PC-3 (cell line): ENCODE measurements around the gene CHD1. TPM values are rescaled to one million over a fixed set of nuclear protein-coding genes. Genes with fewer than 3 reads are reported as not detected.

Source experiments
- ATAC-seq: fragments of 200-7000 bp; cut with Tn5 transposase; 2 replicates; pipeline ENCODE4 v1.9.1; 2020; ENCODE audit warnings: mild to moderate bottlenecking, moderate library complexity
- BruUV-seq: library from RNA; stranded (reverse); fragments of 400-500 nt; replicated peaks from 2 replicates; lab custom pipeline; 2021; lab: Mats Ljungman, UMichigan
- CTCF ChIA-PET: fragments of 300-600 bp; sonication (Branson Sonifier 250); formaldehyde crosslinking; loops from one replicate; lab custom pipeline; 2022; ENCODE audit warnings: antibody characterized with exemption; lab: Charles Lee
- POLR2A ChIA-PET: fragments of 300-600 bp; sonication (Branson Sonifier 250); formaldehyde crosslinking; loops from one replicate; lab custom pipeline; 2022; ENCODE audit warnings: antibody characterized with exemption; ENCODE audit not compliant: unreplicated experiment; lab: Charles Lee
- DNase-seq: peaks from one replicate; pipeline ENCODE4 v3.0.0-alpha.2; 2015
- H2AFZ ChIP-seq: fragments of 300-600 bp; sonication (generic); 2 replicates; pipeline ENCODE4 v1.6.0; 2016; ENCODE audit warnings: antibody characterized with exemption, low read length
- H3F3A ChIP-seq: fragments of 300-600 bp; sonication (generic); one replicate; pipeline ENCODE4 v1.6.0; 2017; ENCODE audit warnings: antibody characterized with exemption, low read length, control low read depth, mild to moderate bottlenecking; ENCODE audit not compliant: unreplicated experiment
- H3K27ac ChIP-seq: fragments of 300-600 bp; sonication (generic); 2 replicates; pipeline ENCODE4 v1.5.1; 2016; ENCODE audit warnings: mild to moderate bottlenecking, low read length
- H3K27me3 ChIP-seq: fragments of 300-600 bp; sonication (generic); 2 replicates; pipeline ENCODE4 v1.6.1; 2016; ENCODE audit warnings: low read length, mixed read lengths
- H3K36me3 ChIP-seq: fragments of 300-600 bp; sonication (generic); 2 replicates; pipeline ENCODE4 v1.6.1; 2016; ENCODE audit warnings: low read depth, mixed run types, low read length, mixed read lengths
- H3K4me1 ChIP-seq: fragments of 300-600 bp; sonication (generic); 2 replicates; pipeline ENCODE4 v1.5.1; 2016; ENCODE audit warnings: low read length; ENCODE audit not compliant: insufficient read depth
- H3K4me2 ChIP-seq: fragments of 300-600 bp; sonication (generic); 2 replicates; pipeline ENCODE4 v1.6.0; 2016; ENCODE audit warnings: low read length
- H3K4me3 ChIP-seq: fragments of 300-600 bp; sonication (generic); 2 replicates; pipeline ENCODE4 v1.5.1; 2016; ENCODE audit warnings: mild to moderate bottlenecking, low read length, mixed read lengths
- H3K79me2 ChIP-seq: fragments of 300-600 bp; sonication (generic); 2 replicates; pipeline ENCODE4 v1.6.1; 2017; ENCODE audit warnings: low read length, mixed read lengths
- H3K9ac ChIP-seq: fragments of 300-600 bp; sonication (generic); 2 replicates; pipeline ENCODE4 v1.6.0; 2016; ENCODE audit warnings: mild to moderate bottlenecking, low read length
- H3K9me2 ChIP-seq: fragments of 300-600 bp; sonication (generic); replicated peaks from 2 replicates; pipeline ENCODE4 v1.6.1; 2016; ENCODE audit warnings: mixed run types, low read length, mixed read lengths
- H3K9me3 ChIP-seq: fragments of 300-600 bp; sonication (generic); 2 replicates; pipeline ENCODE4 v1.6.1; 2016; ENCODE audit warnings: low read length, mixed read lengths
- H4K20me1 ChIP-seq: fragments of 300-600 bp; sonication (generic); 2 replicates; pipeline ENCODE4 v1.6.1; 2016; ENCODE audit warnings: low read length, mixed read lengths
- EZH2 ChIP-seq: fragments of 300-600 bp; sonication (generic); IDR thresholded peaks from one replicate; pipeline ENCODE4 v1.6.1; 2017; ENCODE audit warnings: antibody characterized with exemption, mild to moderate bottlenecking, low read length; ENCODE audit not compliant: unreplicated experiment
- EZH2phosphoT487 ChIP-seq: fragments of 300-600 bp; sonication (generic); IDR thresholded peaks from 2 replicates; pipeline ENCODE4 v1.6.1; 2018; ENCODE audit warnings: mild to moderate bottlenecking, antibody characterized with exemption, low read length, borderline replicate concordance
- intact Hi-C: fragments of 100-400 bp; cut with micrococcal nuclease; formaldehyde crosslinking; loops from 2 replicates; pipeline ENCODE4 v1.9.0; 2023
- total RNA-seq: library from RNA; depleted of rRNA; stranded (reverse); fragments of >200 nt; gene quantifications from 2 replicates; pipeline ENCODE4 v1.2.3, GENCODE V29; 2014
- TF ChIP-seq, protein P1 (sequence below): fragments of 300-600 bp; sonication (generic); conservative IDR thresholded peaks from 2 replicates; pipeline ENCODE4 v1.5.1; 2017; ENCODE audit warnings: antibody characterized with exemption, low read depth, mild to moderate bottlenecking, low read length

Gene CHD1
- total RNA-seq, 1 experiment from 2014 or later = 45.9 TPM

DNA sequence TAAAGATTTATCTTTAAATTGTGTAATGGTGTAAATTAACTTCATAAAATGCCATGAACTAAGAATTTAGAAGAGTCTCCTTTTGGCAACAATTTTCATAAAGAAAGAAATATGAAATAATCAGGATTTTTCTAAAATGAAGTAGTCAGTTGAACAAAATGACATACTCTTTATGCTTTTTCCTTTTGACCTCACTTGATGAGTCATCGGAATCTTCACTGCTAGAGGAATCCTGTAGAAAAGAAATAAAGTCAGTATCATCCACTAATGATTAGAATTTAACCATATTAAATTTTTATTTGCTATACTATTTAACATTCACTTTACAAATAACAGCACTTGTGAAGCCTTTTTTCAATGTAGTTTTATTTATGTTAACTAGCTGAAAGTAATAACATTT is 26.1 kb downstream of the CHD1 start:
- Histone ChIP-seq H3K9ac (no peak overlapping the region), H3K4me2 (0 out of 2 replicates have a peak overlapping the region, but pooled peaks have one; percentile 9), H2AFZ (no peak overlapping the region), H3K36me3 (peaks cover 59% of the 10 kb centered on the region), H3K9me3 (no peaks in the 10 kb centered on the region), H3K4me1 (peaks cover 47% of the 10 kb centered on the region), H3K79me2 (peaks cover 52% of the 10 kb centered on the region), H3K27ac (no peak overlapping the region), H3K4me3 (no peak overlapping the region), H3K9me2 (no peaks in the 10 kb centered on the region), H3K27me3 (no peaks in the 10 kb centered on the region), H3F3A (peaks cover 13% of the 10 kb centered on the region), H4K20me1 (peaks cover 20% of the 10 kb centered on the region)
- ChIA-PET POLR2A (no interaction called here), CTCF (no interaction called here)
- ATAC-seq (no peak), DNase-seq (peak; percentile 51)
- BruUV-seq = no TSS peak
- TF ChIP-seq EZH2phosphoT487 (no peak), EZH2 (no peak)
- TF ChIP-seq, protein P1, sequence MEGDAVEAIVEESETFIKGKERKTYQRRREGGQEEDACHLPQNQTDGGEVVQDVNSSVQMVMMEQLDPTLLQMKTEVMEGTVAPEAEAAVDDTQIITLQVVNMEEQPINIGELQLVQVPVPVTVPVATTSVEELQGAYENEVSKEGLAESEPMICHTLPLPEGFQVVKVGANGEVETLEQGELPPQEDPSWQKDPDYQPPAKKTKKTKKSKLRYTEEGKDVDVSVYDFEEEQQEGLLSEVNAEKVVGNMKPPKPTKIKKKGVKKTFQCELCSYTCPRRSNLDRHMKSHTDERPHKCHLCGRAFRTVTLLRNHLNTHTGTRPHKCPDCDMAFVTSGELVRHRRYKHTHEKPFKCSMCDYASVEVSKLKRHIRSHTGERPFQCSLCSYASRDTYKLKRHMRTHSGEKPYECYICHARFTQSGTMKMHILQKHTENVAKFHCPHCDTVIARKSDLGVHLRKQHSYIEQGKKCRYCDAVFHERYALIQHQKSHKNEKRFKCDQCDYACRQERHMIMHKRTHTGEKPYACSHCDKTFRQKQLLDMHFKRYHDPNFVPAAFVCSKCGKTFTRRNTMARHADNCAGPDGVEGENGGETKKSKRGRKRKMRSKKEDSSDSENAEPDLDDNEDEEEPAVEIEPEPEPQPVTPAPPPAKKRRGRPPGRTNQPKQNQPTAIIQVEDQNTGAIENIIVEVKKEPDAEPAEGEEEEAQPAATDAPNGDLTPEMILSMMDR = no peak
- intact Hi-C loops = no loop called here

DNA sequence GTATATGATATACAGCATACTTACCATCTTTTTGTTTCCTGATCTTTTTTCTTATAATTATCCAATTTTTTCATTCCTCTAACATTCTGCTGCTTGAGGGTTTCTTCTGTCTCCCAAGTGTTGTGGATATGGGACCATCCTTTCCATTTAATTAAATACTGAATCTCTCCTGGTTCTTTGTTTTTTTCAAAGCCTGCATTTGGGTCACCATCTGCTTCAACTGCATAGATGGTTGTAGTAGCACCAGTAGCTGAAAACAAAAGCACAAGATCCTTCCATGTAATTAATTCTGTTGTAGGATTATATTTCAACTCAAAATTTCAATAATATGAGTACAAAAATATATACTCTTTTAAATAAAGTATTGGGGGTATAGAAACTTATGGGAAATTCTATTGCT is 29.4 kb downstream of the CHD1 start:
- H3K9me3 ChIP-seq = no peaks in the 10 kb centered on the region
- H3K27ac ChIP-seq = no peak overlapping the region
- no peak overlapping the region for H3K9ac ChIP-seq
- peaks cover 23% of the 10 kb centered on the region for H3K79me2 ChIP-seq
- H3K27me3 ChIP-seq = no peaks in the 10 kb centered on the region
- H3K4me3 ChIP-seq = no peak overlapping the region
- intact Hi-C loops = no loop called here
- H3F3A ChIP-seq = no peaks in the 10 kb centered on the region
- H2AFZ ChIP-seq = no peak overlapping the region
- no TSS peak for BruUV-seq
- H3K9me2 ChIP-seq = no peaks in the 10 kb centered on the region
- no peak overlapping the region for H3K4me2 ChIP-seq
- CTCF ChIA-PET = no interaction called here
- ATAC-seq = no peak
- TF ChIP-seq EZH2phosphoT487 (no peak), EZH2 (no peak)
- TF ChIP-seq, protein P1 = no peak
- H4K20me1 ChIP-seq = 0 out of 2 replicates have a peak, but pooled peaks cover 5% of the 10 kb centered on the region
- no peak for DNase-seq
- peaks cover 21% of the 10 kb centered on the region for H3K4me1 ChIP-seq
- peaks cover 83% of the 10 kb centered on the region for H3K36me3 ChIP-seq
- POLR2A ChIA-PET = no interaction called here

GRCh38 chr5:98898743-98899142 is 30.1 kb downstream of the CHD1 start:
- no peak overlapping the region for H3K27ac ChIP-seq
- H3K4me3 ChIP-seq = no peak overlapping the region
- H3K9me2 ChIP-seq = no peaks in the 10 kb centered on the region
- peaks cover 16% of the 10 kb centered on the region for H3K79me2 ChIP-seq
- DNase-seq (no peak), ATAC-seq (no peak)
- no peaks in the 10 kb centered on the region for H3K9me3 ChIP-seq
- intact Hi-C loops = no loop called here
- BruUV-seq = no TSS peak
- H3K9ac ChIP-seq = no peak overlapping the region
- POLR2A ChIA-PET = no interaction called here
- no peak overlapping the region for H2AFZ ChIP-seq
- CTCF ChIA-PET = no interaction called here
- H3K36me3 ChIP-seq = peaks cover 83% of the 10 kb centered on the region
- no peak overlapping the region for H3K4me2 ChIP-seq
- no peaks in the 10 kb centered on the region for H3K27me3 ChIP-seq
- no peaks in the 10 kb centered on the region for H3F3A ChIP-seq
- TF ChIP-seq EZH2phosphoT487 (no peak), EZH2 (no peak)
- TF ChIP-seq, protein P1 = no peak
- no peaks in the 10 kb centered on the region for H4K20me1 ChIP-seq
- peaks cover 13% of the 10 kb centered on the region for H3K4me1 ChIP-seq
